Measurements from ENCODE around the gene TXNL4B. TPM values are rescaled to one million over a fixed set of nuclear protein-coding genes. Genes with fewer than 3 reads are reported as not detected.

TXNL4B gene
- total RNA-seq, 1 experiment from 2014 or later = 7.7 TPM

GRCh38 chr16:72112906-72113615, 19.6 kb upstream of the TXNL4B start:
- no peaks in the 10 kb centered on the region for H3K27me3 ChIP-seq (ENCODE audit: control insufficient read depth, insufficient read depth, low read length)
- ATAC-seq (no peak), DNase-seq (ENCODE audit: low read depth, low spot score) (no peak)
- no peak for TF ChIP-seq REST (IDR thresholded peaks at IDR 0.05; ENCODE audit: insufficient read depth in 1 of 2, low read depth in 2 of 2, low read length in 1 of 2)
- no peak for TF ChIP-seq CTCF (IDR thresholded peaks at IDR 0.05)
- TF ChIP-seq TCF7L2 (IDR thresholded peaks at IDR 0.05; ENCODE audit: low read depth, low read length) = no peak
- no peak for TF ChIP-seq SIN3A (IDR thresholded peaks at IDR 0.05; ENCODE audit: borderline replicate concordance, insufficient read depth, low read depth, low read length)
- no peak for TF ChIP-seq POLR2AphosphoS5 (IDR thresholded peaks at IDR 0.05; ENCODE audit: low read depth, low read length)
- BruUV-seq (replicated peaks) = no TSS peak
- no peaks in the 10 kb centered on the region for H3K4me1 ChIP-seq (ENCODE audit: control insufficient read depth, insufficient read depth, low read length)
- POLR2A ChIA-PET = no interaction called here
- H3K4me3 ChIP-seq (ENCODE audit: low read depth in 2 of 2, low read length in 2 of 2) = no peak overlapping the region
- CTCF ChIA-PET = no interaction called here
- no peaks in the 10 kb centered on the region for H3K9me3 ChIP-seq (ENCODE audit: control insufficient read depth, insufficient read depth, low read depth, low read length)
- in situ Hi-C loops (cut with HindIII; ENCODE audit: low pct_unique_long_range_greater_than_20kb, low sequenced_read_pairs) = no loop called here
- H3K27ac ChIP-seq (ENCODE audit: low read length) = no peak overlapping the region
- intact Hi-C loops (cut with micrococcal nuclease; ENCODE audit: unreplicated experiment) = no loop called here
- H3K36me3 ChIP-seq (ENCODE audit: control insufficient read depth, insufficient read depth, low read length) = peaks cover 2% of the 10 kb centered on the region; the same call in 1 of the 2 replicates

- ATAC-seq (no peak), DNase-seq (ENCODE audit: low read depth, low spot score) (no peak)
- Histone ChIP-seq H3K27me3 (ENCODE audit: control insufficient read depth, insufficient read depth, low read length) (no peaks in the 10 kb centered on the region), H3K4me1 (ENCODE audit: control insufficient read depth, insufficient read depth, low read length) (no peaks in the 10 kb centered on the region), H3K4me3 (ENCODE audit: low read depth in 2 of 2, low read length in 2 of 2) (no peak overlapping the region), H3K27ac (ENCODE audit: low read length) (no peak overlapping the region), H3K36me3 (ENCODE audit: control insufficient read depth, insufficient read depth, low read length) (peaks cover 4% of the 10 kb centered on the region), H3K9me3 (ENCODE audit: control insufficient read depth, insufficient read depth, low read depth, low read length) (no peaks in the 10 kb centered on the region)
- ChIA-PET POLR2A (no interaction called here), CTCF (no interaction called here)
- in situ Hi-C loops (cut with HindIII; ENCODE audit: low pct_unique_long_range_greater_than_20kb, low sequenced_read_pairs) = no loop called here
- intact Hi-C loops (cut with micrococcal nuclease; ENCODE audit: unreplicated experiment) = no loop called here
- TF ChIP-seq REST (IDR thresholded peaks at IDR 0.05; ENCODE audit: insufficient read depth in 1 of 2, low read depth in 2 of 2, low read length in 1 of 2) = no peak
- no peak for TF ChIP-seq TCF7L2 (IDR thresholded peaks at IDR 0.05; ENCODE audit: low read depth, low read length)
- TF ChIP-seq POLR2AphosphoS5 (IDR thresholded peaks at IDR 0.05; ENCODE audit: low read depth, low read length) = no peak
- TF ChIP-seq SIN3A (IDR thresholded peaks at IDR 0.05; ENCODE audit: borderline replicate concordance, insufficient read depth, low read depth, low read length) = no peak
- TF ChIP-seq CTCF (IDR thresholded peaks at IDR 0.05) = no peak
- BruUV-seq (replicated peaks) = no TSS peak
These were observed 19.0 kb upstream of the TXNL4B start for GRCh38 chr16:72112452-72112792.

All from Panc1 (cell line).